Thyroid gland (tissue), 4 donors: ENCODE data around the gene C21orf58. TPM values are rescaled to one million over a fixed set of nuclear protein-coding genes. Genes with fewer than 3 reads are reported as not detected.

Source experiments
- DNase-seq, 2 donors: peaks; one replicate each; pipeline ENCODE4 v3.0.0-alpha.2; 2019
- H3K27ac ChIP-seq, 3 donors: fragments of 200-600 bp; sonication (generic); 1 replicate in 2 of 3; 2 replicates in 1 of 3; pipeline ENCODE4 v1.5.1; 2016 to 2019; ENCODE audit warnings: mild to moderate bottlenecking in 1 of 3, moderate library complexity in 1 of 3
- H3K27me3 ChIP-seq: fragments of 200-600 bp; sonication (generic); one replicate; pipeline ENCODE4 v1.5.1; 2019
- H3K36me3 ChIP-seq, 2 donors: fragments of 200-600 bp; sonication (generic); one replicate each; pipeline ENCODE4 v1.5.1; 2016 to 2019
- H3K4me1 ChIP-seq, 2 donors: fragments of 200-600 bp; sonication (generic); one replicate each; pipeline ENCODE4 v1.5.1; 2017 to 2019
- H3K4me3 ChIP-seq, 3 donors: fragments of 200-600 bp; sonication (generic); replicated peaks in 1 of 3; 1 replicate in 2 of 3; 2 replicates in 1 of 3; pipeline ENCODE4 v1.5.1; 2016; ENCODE audit warnings: mild to moderate bottlenecking in 1 of 3
- H3K9me3 ChIP-seq: fragments of 200-600 bp; sonication (generic); one replicate; pipeline ENCODE4 v1.5.1; 2017
- POLR2A ChIP-seq, 2 donors: fragments of 450-650 bp; IDR thresholded peaks; one replicate each; pipeline ENCODE4 v1.6.1; 2017; ENCODE audit warnings: antibody characterized with exemption in 2 of 2, mild to moderate bottlenecking in 2 of 2, moderate library complexity in 1 of 2
- WGBS, 2 donors: methylation state at CpG; one replicate each; pipeline ENCODE4 v1.1.5; 2017; 5-methylcytosine and 5-hydroxymethylcytosine counted together
- intact Hi-C: fragments of 100-400 bp; cut with DNase I; formaldehyde crosslinking; loops from one replicate; pipeline ENCODE4 v1.15.1; 2023
- total RNA-seq, 4 donors: library from RNA; depleted of rRNA; stranded (reverse); fragments of >200 nt; gene quantifications; one replicate each; pipeline ENCODE4 v1.2.3, GENCODE V29; 2016
- TF ChIP-seq, protein P1 (sequence below), 6 experiments: fragments of 200-600 bp in 3 of 6; fragments of 450-650 bp in 3 of 6; sonication (generic) in 3 of 6; IDR thresholded peaks; one replicate each; pipeline ENCODE4 v1.5.1; 2016 to 2019; ENCODE audit warnings: antibody characterized with exemption in 6 of 6, mild to moderate bottlenecking in 2 of 6, inconsistent platforms in 1 of 6, moderate library complexity in 1 of 6

The C21orf58 gene
- total RNA-seq, 4 donors from 2014 or later: 0.89 to 2.2 (median 1.7) TPM

DNA sequence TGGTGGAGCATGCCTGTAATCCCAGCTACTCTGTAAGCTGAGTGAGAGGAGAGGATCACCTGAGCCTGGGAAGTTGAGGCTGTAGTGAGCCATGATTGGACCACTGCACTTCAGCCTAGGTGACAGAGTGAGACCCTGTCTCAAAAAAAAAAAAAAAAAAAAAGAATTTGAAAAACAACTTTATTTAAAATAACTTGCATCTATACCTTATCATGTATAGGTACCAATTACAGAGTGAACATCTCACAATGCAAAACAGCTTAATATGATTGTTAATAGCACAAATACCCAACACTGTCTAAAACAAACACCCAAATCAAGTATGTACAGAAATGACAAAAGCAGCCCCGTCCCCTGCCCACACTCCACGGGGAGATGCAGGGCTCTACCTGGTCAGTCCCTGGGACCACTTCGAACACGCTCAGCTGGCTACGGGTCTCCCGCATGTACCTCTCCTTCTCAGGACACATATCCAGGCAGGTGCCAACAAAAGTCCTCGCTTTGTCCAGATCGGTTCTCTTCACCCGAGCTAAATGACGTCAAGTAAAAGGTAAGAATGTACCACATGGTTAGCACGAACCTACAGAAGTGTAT lies 48.8 kb downstream of the C21orf58 start:
- WGBS, 2 donors: 95 to 98% methylated on average over 11 of the region's 11 CpGs
- no peak overlapping the region for H3K4me3 ChIP-seq
- H3K27me3 ChIP-seq: no peaks in the 10 kb centered on the region
- H3K4me1 ChIP-seq: no peaks in the 10 kb centered on the region
- peaks cover 78 to 94% of the 10 kb centered on the region in 2 donors for H3K36me3 ChIP-seq
- DNase-seq: no peak
- H3K9me3 ChIP-seq: no peaks in the 10 kb centered on the region
- TF ChIP-seq, protein P1, sequence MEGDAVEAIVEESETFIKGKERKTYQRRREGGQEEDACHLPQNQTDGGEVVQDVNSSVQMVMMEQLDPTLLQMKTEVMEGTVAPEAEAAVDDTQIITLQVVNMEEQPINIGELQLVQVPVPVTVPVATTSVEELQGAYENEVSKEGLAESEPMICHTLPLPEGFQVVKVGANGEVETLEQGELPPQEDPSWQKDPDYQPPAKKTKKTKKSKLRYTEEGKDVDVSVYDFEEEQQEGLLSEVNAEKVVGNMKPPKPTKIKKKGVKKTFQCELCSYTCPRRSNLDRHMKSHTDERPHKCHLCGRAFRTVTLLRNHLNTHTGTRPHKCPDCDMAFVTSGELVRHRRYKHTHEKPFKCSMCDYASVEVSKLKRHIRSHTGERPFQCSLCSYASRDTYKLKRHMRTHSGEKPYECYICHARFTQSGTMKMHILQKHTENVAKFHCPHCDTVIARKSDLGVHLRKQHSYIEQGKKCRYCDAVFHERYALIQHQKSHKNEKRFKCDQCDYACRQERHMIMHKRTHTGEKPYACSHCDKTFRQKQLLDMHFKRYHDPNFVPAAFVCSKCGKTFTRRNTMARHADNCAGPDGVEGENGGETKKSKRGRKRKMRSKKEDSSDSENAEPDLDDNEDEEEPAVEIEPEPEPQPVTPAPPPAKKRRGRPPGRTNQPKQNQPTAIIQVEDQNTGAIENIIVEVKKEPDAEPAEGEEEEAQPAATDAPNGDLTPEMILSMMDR (IDR thresholded peaks at IDR 0.05): no peak
- TF ChIP-seq POLR2A (IDR thresholded peaks at IDR 0.05): no peak
- no peak overlapping the region for H3K27ac ChIP-seq
- intact Hi-C loops: no loop called here

DNA sequence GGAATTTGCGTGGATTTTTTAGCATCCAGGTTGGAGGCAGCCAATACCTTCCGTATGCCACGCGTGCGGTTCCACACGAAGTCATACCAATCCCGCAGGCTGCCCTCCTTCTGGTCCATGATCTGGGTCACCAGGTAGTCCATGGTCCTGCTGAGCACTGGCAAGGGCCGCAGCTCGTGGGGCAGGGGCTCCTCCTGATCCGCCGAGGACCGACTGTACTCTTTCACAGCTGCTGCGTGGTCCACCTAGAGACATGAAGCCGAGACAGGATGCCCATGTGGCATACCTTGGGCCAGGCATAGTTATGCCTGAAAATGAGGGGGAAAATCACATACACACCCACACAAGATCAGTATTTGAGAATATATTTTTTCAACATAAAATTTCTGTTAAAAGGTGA lies 50.3 kb downstream of the C21orf58 start:
- TF ChIP-seq, protein P1 (IDR thresholded peaks at IDR 0.05): no peak
- TF ChIP-seq POLR2A (IDR thresholded peaks at IDR 0.05): no peak
- intact Hi-C loops: no loop called here
- DNase-seq: no peak
- H3K4me1 ChIP-seq: no peaks in the 10 kb centered on the region
- H3K4me3 ChIP-seq: no peak overlapping the region
- no peak overlapping the region for H3K27ac ChIP-seq
- WGBS, 2 donors: 97% methylated on average over 14 of the region's 14 CpGs
- no peaks in the 10 kb centered on the region for H3K9me3 ChIP-seq
- peaks cover 78 to 89% of the 10 kb centered on the region in 2 donors for H3K36me3 ChIP-seq
- H3K27me3 ChIP-seq: no peaks in the 10 kb centered on the region

DNA sequence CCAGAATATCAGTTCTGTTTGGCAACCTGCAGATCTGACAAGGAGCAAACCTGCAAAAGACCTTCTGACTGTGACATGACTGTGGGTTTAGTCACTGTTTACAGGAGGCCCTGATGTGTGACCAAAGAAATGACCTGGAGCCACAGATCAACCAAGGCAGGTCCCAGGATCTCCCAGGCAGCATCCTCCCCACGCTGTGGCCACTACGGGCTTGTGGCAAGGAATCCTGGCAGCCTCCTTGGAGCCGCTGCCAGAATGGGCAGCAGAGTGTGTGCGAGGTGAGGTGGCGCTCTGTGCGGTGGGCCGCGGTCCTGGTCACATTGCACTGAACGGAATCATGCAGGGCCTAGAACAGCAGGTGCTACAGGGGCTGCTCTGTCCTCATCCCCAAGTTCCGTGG lies 54.2 kb downstream of the C21orf58 start:
- TF ChIP-seq, protein P1 (IDR thresholded peaks at IDR 0.05): no peak
- no peak for TF ChIP-seq POLR2A (IDR thresholded peaks at IDR 0.05)
- no peak overlapping the region for H3K4me3 ChIP-seq
- H3K4me1 ChIP-seq: no peaks in the 10 kb centered on the region
- DNase-seq: no peak
- no peak overlapping the region for H3K27ac ChIP-seq
- intact Hi-C loops: no loop called here
- H3K27me3 ChIP-seq: no peaks in the 10 kb centered on the region
- H3K9me3 ChIP-seq: no peaks in the 10 kb centered on the region
- H3K36me3 ChIP-seq: peaks cover 85 to 90% of the 10 kb centered on the region in 2 donors
- 90 to 98% methylated on average over 9 to 10 of the region's 10 CpGs for WGBS, 2 donors

DNA sequence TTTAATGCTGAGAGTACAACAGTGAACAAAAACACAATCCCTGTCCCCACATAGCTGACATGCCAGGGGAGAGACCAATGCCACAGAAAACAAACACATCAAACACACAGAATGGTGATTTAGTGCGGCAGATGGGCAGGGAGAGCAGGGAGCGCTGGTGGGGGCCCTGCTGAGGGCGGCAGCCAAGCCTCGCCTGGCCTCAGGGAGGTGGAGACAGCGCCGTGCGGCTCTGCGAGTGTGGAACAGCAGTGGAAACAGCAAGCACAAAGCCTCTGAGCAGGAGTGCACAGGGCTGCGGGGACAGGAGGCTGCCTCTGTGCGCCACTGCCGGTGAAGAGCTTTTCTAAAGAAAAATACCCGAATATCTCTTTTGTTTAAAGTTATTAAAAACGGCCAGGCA lies 55.3 kb downstream of the C21orf58 start:
- Histone ChIP-seq H3K27me3 (no peaks in the 10 kb centered on the region), H3K36me3 (peaks cover 82 to 87% of the 10 kb centered on the region in 2 donors), H3K27ac (no peak overlapping the region), H3K9me3 (no peaks in the 10 kb centered on the region), H3K4me3 (no peak overlapping the region), H3K4me1 (no peaks in the 10 kb centered on the region)
- DNase-seq: no peak
- intact Hi-C loops: no loop called here
- TF ChIP-seq, protein P1 (IDR thresholded peaks at IDR 0.05): no peak
- TF ChIP-seq POLR2A (IDR thresholded peaks at IDR 0.05): no peak
- 96 to 97% methylated on average over 13 of the region's 13 CpGs for WGBS, 2 donors

DNA sequence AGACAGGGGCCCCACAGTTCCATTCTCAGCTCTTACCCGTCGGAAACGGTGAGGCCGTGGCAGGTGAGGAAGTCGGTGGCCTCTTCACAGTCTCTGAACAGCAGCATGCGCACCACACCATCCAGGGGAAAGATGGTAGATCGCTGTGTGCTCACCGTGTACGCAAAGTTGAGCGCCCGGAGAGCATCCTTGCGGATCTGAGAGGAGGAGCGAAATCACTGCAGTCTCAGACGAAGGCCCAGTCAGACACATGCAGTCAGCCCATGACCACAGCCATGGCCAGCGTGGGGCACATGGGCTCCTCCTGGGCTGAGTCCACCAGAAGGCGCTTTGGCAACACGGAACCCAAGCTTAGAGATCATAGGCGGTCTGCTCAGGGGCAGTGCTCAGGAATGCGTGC lies 56.7 kb downstream of the C21orf58 start:
- no peak for DNase-seq
- peaks cover 68 to 78% of the 10 kb centered on the region in 2 donors for H3K36me3 ChIP-seq
- H3K27me3 ChIP-seq: no peaks in the 10 kb centered on the region
- WGBS, 2 donors: 91 to 95% methylated on average over 18 to 19 of the region's 19 CpGs
- H3K9me3 ChIP-seq: no peaks in the 10 kb centered on the region
- H3K27ac ChIP-seq: no peak overlapping the region
- intact Hi-C loops: no loop called here
- no peaks in the 10 kb centered on the region for H3K4me1 ChIP-seq
- no peak for TF ChIP-seq POLR2A (IDR thresholded peaks at IDR 0.05)
- TF ChIP-seq, protein P1 (IDR thresholded peaks at IDR 0.05): no peak
- no peak overlapping the region for H3K4me3 ChIP-seq
